SK-N-SH treated with all-trans-retinoic acid at 6 μM for 48 hours (cell line): ENCODE data around the gene SRBD1.

ENCODE experiments used
- ATAC-seq: fragments of 200-7000 bp; cut with Tn5 transposase; 3 replicates; pipeline ENCODE4 v1.9.1; 2020; ENCODE audit warnings: mild to moderate bottlenecking, moderate library complexity
- ARNTL ChIP-seq: fragments of 450-650 bp; formaldehyde crosslinking; IDR thresholded peaks from 2 replicates; pipeline ENCODE4 v1.5.0; 2020; ENCODE audit warnings: low read depth, mild to moderate bottlenecking, moderate library complexity, borderline replicate concordance
- BACH2 ChIP-seq: fragments of 250-450 bp; sonication (Bioruptor Pico); IDR thresholded peaks from 2 replicates; pipeline ENCODE4 v1.9.0; 2021; ENCODE audit warnings: mild to moderate bottlenecking, borderline replicate concordance
- CREB5 ChIP-seq: fragments of 250-450 bp; sonication (Bioruptor Pico); IDR thresholded peaks from 2 replicates; pipeline ENCODE4 v1.5.1; 2020; ENCODE audit warnings: low read depth, mild to moderate bottlenecking, moderate library complexity
- CSDC2 ChIP-seq: fragments of 250-450 bp; sonication (Bioruptor Pico); IDR thresholded peaks from 2 replicates; pipeline ENCODE4 v1.5.0; 2020; ENCODE audit warnings: mild to moderate bottlenecking, moderate library complexity
- CSRNP3 ChIP-seq: fragments of 250-450 bp; sonication (Bioruptor Pico); IDR thresholded peaks from 2 replicates; pipeline ENCODE4 v1.5.1; 2021; ENCODE audit warnings: mild to moderate bottlenecking, moderate library complexity
- GLIS3 ChIP-seq: fragments of 250-450 bp; sonication (Bioruptor Pico); IDR thresholded peaks from 2 replicates; pipeline ENCODE4 v1.5.0; 2020; ENCODE audit warnings: mild to moderate bottlenecking, moderate library complexity
- ISL1 ChIP-seq: fragments of 250-450 bp; sonication (Bioruptor Pico); IDR thresholded peaks from 2 replicates; pipeline ENCODE4 v2.1.2; 2022; ENCODE audit warnings: mild to moderate bottlenecking, moderate library complexity
- OSR1 ChIP-seq: fragments of 250-450 bp; sonication (Bioruptor Pico); IDR thresholded peaks from 2 replicates; pipeline ENCODE4 v1.8.0; 2022; ENCODE audit warnings: moderate library complexity, mild to moderate bottlenecking, inconsistent platforms
- PATZ1 ChIP-seq: fragments of 250-450 bp; sonication (Bioruptor Pico); IDR thresholded peaks from 2 replicates; pipeline ENCODE4 v1.8.0; 2020; ENCODE audit warnings: mild to moderate bottlenecking, moderate library complexity, borderline replicate concordance
- PPARA ChIP-seq: fragments of 250-450 bp; sonication (Bioruptor Pico); IDR thresholded peaks from 2 replicates; pipeline ENCODE4 v1.5.0; 2020; ENCODE audit warnings: mild to moderate bottlenecking, borderline replicate concordance
- RARB ChIP-seq: fragments of 250-450 bp; sonication (Bioruptor Pico); IDR thresholded peaks from 2 replicates; pipeline ENCODE4 v1.8.0; 2021; ENCODE audit warnings: mild to moderate bottlenecking, moderate library complexity
- SNAI2 ChIP-seq: fragments of 250-450 bp; sonication (Bioruptor Pico); IDR thresholded peaks from 2 replicates; pipeline ENCODE4 v1.5.0; 2020; ENCODE audit warnings: mild to moderate bottlenecking, moderate library complexity
- TCF4 ChIP-seq: fragments of 250-450 bp; sonication (Bioruptor Pico); IDR thresholded peaks from 2 replicates; pipeline ENCODE4 v1.8.0; 2021; ENCODE audit warnings: mild to moderate bottlenecking, moderate library complexity, borderline replicate concordance
- TOX ChIP-seq: fragments of 250-450 bp; sonication (Bioruptor Pico); IDR thresholded peaks from 2 replicates; pipeline ENCODE4 v1.8.0; 2021; ENCODE audit warnings: mild to moderate bottlenecking, moderate library complexity, borderline replicate concordance
- TSHZ2 ChIP-seq: fragments of 250-450 bp; sonication (Bioruptor Pico); IDR thresholded peaks from 2 replicates; pipeline ENCODE4 v1.5.0; 2020; ENCODE audit warnings: mild to moderate bottlenecking, moderate library complexity
- ZC3H10 ChIP-seq: fragments of 250-450 bp; sonication (Bioruptor Pico); IDR thresholded peaks from 2 replicates; pipeline ENCODE4 v1.5.1; 2021; ENCODE audit warnings: mild to moderate bottlenecking, moderate library complexity
- ZFP3 ChIP-seq: fragments of 250-450 bp; sonication (Bioruptor Pico); IDR thresholded peaks from 2 replicates; pipeline ENCODE4 v1.5.0; 2020; ENCODE audit warnings: mild to moderate bottlenecking, moderate library complexity
- ZFP30 ChIP-seq: fragments of 450-650 bp; formaldehyde crosslinking; IDR thresholded peaks from 2 replicates; pipeline ENCODE4 v1.5.0; 2022; ENCODE audit warnings: mild to moderate bottlenecking, moderate library complexity
- ZNF565 ChIP-seq: fragments of 450-650 bp; formaldehyde crosslinking; conservative IDR thresholded peaks from 2 replicates; pipeline ENCODE4 v1.5.0; 2020; ENCODE audit warnings: low read depth, mild to moderate bottlenecking, moderate library complexity
- ZNF70 ChIP-seq: fragments of 450-650 bp; formaldehyde crosslinking; IDR thresholded peaks from 2 replicates; pipeline ENCODE4 v1.5.0; 2020; ENCODE audit warnings: mild to moderate bottlenecking, moderate library complexity
- ZNF8 ChIP-seq: fragments of 450-650 bp; formaldehyde crosslinking; IDR thresholded peaks from 2 replicates; pipeline ENCODE4 v1.5.0; 2020; ENCODE audit warnings: mild to moderate bottlenecking, moderate library complexity

SRBD1 gene

GRCh38 chr2:45631319-45631718 lies 20.3 kb upstream of the SRBD1 start:
- no peak for ATAC-seq

GRCh38 chr2:45629971-45630370 lies 18.9 kb upstream of the SRBD1 start:
- ATAC-seq = no peak
- TF ChIP-seq RARB = no peak
- TF ChIP-seq TCF4 = no peak

More at GRCh38 chr2:45631319-45631718, 20.3 kb upstream of the SRBD1 start:
- no peak for TF ChIP-seq GLIS3 (CRISPR knock-in tag)
- TF ChIP-seq ISL1 (CRISPR knock-in tag) = no peak
- no peak for TF ChIP-seq ZFP3
- no peak for TF ChIP-seq ARNTL (CRISPR knock-in tag)
- TF ChIP-seq CREB5 (CRISPR knock-in tag) = no peak
- no peak for TF ChIP-seq OSR1 (CRISPR knock-in tag)
- no peak for TF ChIP-seq PATZ1 (CRISPR knock-in tag)
- TF ChIP-seq ZNF70 (CRISPR knock-in tag) = no peak
- no peak for TF ChIP-seq TOX
- TF ChIP-seq ZC3H10 (CRISPR knock-in tag) = no peak
- no peak for TF ChIP-seq ZFP30 (CRISPR knock-in tag)
- no peak for TF ChIP-seq CSDC2 (CRISPR knock-in tag)
- TF ChIP-seq BACH2 (CRISPR knock-in tag) = no peak
- no peak for TF ChIP-seq RARB
- no peak for TF ChIP-seq PPARA
- TF ChIP-seq CSRNP3 = no peak
- TF ChIP-seq TSHZ2 (CRISPR knock-in tag) = no peak

GRCh38 chr2:45627911-45628310 lies 16.8 kb upstream of the SRBD1 start:
- peak; percentile 57; the same call in 2 of the 3 replicates for ATAC-seq
- TF ChIP-seq OSR1 (CRISPR knock-in tag) (no peak), CSRNP3 (no peak), TSHZ2 (CRISPR knock-in tag) (no peak), ZNF565 (CRISPR knock-in tag) (no peak), PATZ1 (CRISPR knock-in tag) (no peak), GLIS3 (CRISPR knock-in tag) (no peak), ZFP3 (no peak), PPARA (no peak), ZNF70 (CRISPR knock-in tag) (no peak), TCF4 (no peak), ZNF8 (CRISPR knock-in tag) (no peak), SNAI2 (CRISPR knock-in tag) (no peak), ARNTL (CRISPR knock-in tag) (no peak), ZC3H10 (CRISPR knock-in tag) (no peak), ISL1 (CRISPR knock-in tag) (no peak), ZFP30 (CRISPR knock-in tag) (no peak), RARB (no peak)
